ENCODE results near the gene FUZ. TPM values are rescaled to one million over a fixed set of nuclear protein-coding genes. Genes with fewer than 3 reads are reported as not detected.
A peak's percentile ranks its signal among the peaks of the same experiment; 100 is the strongest.

FUZ gene
- polyA plus RNA-seq, 1 donor from 2014 or later = 35.4 TPM

DNA sequence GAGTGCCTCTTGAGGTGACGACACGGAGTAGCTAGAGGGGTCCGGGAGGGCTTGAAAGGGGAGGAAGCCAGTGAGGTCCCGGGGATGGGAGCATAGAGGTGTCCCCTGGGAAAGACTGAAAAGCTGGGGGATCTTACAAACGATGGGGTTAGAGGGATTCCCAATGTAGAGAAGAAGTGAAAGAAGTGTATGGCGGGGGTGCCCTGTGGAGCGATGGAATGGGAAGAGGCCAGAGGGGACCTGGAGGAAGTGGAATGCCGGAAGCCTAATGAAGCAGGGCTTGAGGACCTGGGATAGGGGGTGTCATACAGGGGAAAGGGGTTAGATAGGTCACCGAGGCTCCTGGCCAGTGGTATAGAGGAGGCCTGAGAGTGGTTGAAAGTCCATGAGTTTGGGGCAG is 45.7 kb downstream of the FUZ start:
- H3K4me2 ChIP-seq (ENCODE audit: low read length) = peak overlapping the region; percentile 97
- no peaks in the 10 kb centered on the region for H3K9me3 ChIP-seq (ENCODE audit: low read length)
- no peaks in the 10 kb centered on the region for H3F3A ChIP-seq (ENCODE audit: insufficient read depth, low read length, poor library complexity, severe bottlenecking)
- H3K36me3 ChIP-seq (ENCODE audit: insufficient read depth, low read length) = no peaks in the 10 kb centered on the region
- no peaks in the 10 kb centered on the region for H3K27me3 ChIP-seq (ENCODE audit: insufficient read depth, low read depth, low read length)
- H4K20me1 ChIP-seq (ENCODE audit: insufficient read depth) = no peaks in the 10 kb centered on the region
- H3K4me3 ChIP-seq (ENCODE audit: low read length) = peak overlapping the region; percentile 92
- H3K9me2 ChIP-seq (ENCODE audit: insufficient read depth, low read length) = no peaks in the 10 kb centered on the region
- H3K9ac ChIP-seq (ENCODE audit: low read length) = peak overlapping the region; percentile 95
- peak overlapping the region; percentile 86 for H3K27ac ChIP-seq (ENCODE audit: low read length)
- peak overlapping the region; percentile 69 for H2AFZ ChIP-seq (ENCODE audit: low read depth, low read length)
- peaks cover 21% of the 10 kb centered on the region for H3K79me2 ChIP-seq (replicated peaks; ENCODE audit: insufficient read depth, low read length)
- TF ChIP-seq TAF1 (IDR thresholded peaks at IDR 0.05; ENCODE audit: low read depth) (no peak), SMC3 (conservative IDR thresholded peaks at IDR 0.05; ENCODE audit: poor library complexity) (no peak), MXI1 (conservative IDR thresholded peaks at IDR 0.05; ENCODE audit: poor library complexity, severe bottlenecking) (peak; percentile 4), RAD21 (conservative IDR thresholded peaks at IDR 0.05) (peak; percentile 10)
- TF ChIP-seq, protein P1, sequence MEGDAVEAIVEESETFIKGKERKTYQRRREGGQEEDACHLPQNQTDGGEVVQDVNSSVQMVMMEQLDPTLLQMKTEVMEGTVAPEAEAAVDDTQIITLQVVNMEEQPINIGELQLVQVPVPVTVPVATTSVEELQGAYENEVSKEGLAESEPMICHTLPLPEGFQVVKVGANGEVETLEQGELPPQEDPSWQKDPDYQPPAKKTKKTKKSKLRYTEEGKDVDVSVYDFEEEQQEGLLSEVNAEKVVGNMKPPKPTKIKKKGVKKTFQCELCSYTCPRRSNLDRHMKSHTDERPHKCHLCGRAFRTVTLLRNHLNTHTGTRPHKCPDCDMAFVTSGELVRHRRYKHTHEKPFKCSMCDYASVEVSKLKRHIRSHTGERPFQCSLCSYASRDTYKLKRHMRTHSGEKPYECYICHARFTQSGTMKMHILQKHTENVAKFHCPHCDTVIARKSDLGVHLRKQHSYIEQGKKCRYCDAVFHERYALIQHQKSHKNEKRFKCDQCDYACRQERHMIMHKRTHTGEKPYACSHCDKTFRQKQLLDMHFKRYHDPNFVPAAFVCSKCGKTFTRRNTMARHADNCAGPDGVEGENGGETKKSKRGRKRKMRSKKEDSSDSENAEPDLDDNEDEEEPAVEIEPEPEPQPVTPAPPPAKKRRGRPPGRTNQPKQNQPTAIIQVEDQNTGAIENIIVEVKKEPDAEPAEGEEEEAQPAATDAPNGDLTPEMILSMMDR (IDR thresholded peaks at IDR 0.05; ENCODE audit: poor library complexity, severe bottlenecking) = no peak

DNA sequence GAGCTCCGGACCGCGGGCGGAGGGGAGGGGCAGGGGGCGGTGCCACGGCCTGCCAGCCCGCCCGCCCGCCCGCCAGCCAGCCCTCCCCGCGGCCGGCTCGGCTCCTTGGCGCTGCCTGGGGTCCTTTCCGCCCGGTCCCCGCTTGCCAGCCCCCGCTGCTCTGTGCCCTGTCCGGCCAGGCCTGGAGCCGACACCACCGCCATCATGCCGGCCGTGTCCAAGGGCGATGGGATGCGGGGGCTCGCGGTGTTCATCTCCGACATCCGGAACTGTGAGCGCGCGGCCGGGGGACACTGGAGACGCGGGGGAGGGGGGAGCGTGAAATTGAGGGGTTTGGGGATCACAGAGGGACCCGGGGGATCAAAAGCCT is 46.2 kb downstream of the FUZ start, which contains the start of gene AP2A1:
Gene AP2A1 (plus strand): TSS at position 72 of the 370 bp plus-strand sequence. CDS start 133 bp downstream, at position 205.
- H3K9me3 ChIP-seq (ENCODE audit: low read length) = no peaks in the 10 kb centered on the region
- H3K27ac ChIP-seq (ENCODE audit: low read length) = peak within 1 kb of the TSS; percentile 86
- no peaks in the 10 kb centered on the region for H3K36me3 ChIP-seq (ENCODE audit: insufficient read depth, low read length)
- H3K9me2 ChIP-seq (ENCODE audit: insufficient read depth, low read length) = no peaks in the 10 kb centered on the region
- peak within 1 kb of the TSS; percentile 97 for H3K4me2 ChIP-seq (ENCODE audit: low read length)
- peak within 1 kb of the TSS; percentile 92 for H3K4me3 ChIP-seq (ENCODE audit: low read length)
- no peaks in the 10 kb centered on the region for H4K20me1 ChIP-seq (ENCODE audit: insufficient read depth)
- peaks cover 21% of the 10 kb centered on the region for H3K79me2 ChIP-seq (replicated peaks; ENCODE audit: insufficient read depth, low read length)
- H3F3A ChIP-seq (ENCODE audit: insufficient read depth, low read length, poor library complexity, severe bottlenecking) = no peaks in the 10 kb centered on the region
- H3K9ac ChIP-seq (ENCODE audit: low read length) = peak within 1 kb of the TSS; percentile 95
- no peaks in the 10 kb centered on the region for H3K27me3 ChIP-seq (ENCODE audit: insufficient read depth, low read depth, low read length)
- H2AFZ ChIP-seq (ENCODE audit: low read depth, low read length) = peak within 1 kb of the TSS; percentile 69
- TF ChIP-seq EP300 (conservative IDR thresholded peaks at IDR 0.05; ENCODE audit: poor library complexity, severe bottlenecking) (no peak), POLR2AphosphoS5 (IDR thresholded peaks at IDR 0.05) (peak; percentile 90), TAF1 (IDR thresholded peaks at IDR 0.05; ENCODE audit: low read depth) (peak; percentile 51), EZH2 (IDR thresholded peaks at IDR 0.05; ENCODE audit: borderline replicate concordance, insufficient read depth, low read length, poor library complexity, severe bottlenecking) (no peak), MXI1 (conservative IDR thresholded peaks at IDR 0.05; ENCODE audit: poor library complexity, severe bottlenecking) (peak; percentile 35), RAD21 (conservative IDR thresholded peaks at IDR 0.05) (no peak), SMC3 (conservative IDR thresholded peaks at IDR 0.05; ENCODE audit: poor library complexity) (no peak)
- TF ChIP-seq, protein P1 (IDR thresholded peaks at IDR 0.05; ENCODE audit: poor library complexity, severe bottlenecking) = no peak
- TF ChIP-seq, protein P2, sequence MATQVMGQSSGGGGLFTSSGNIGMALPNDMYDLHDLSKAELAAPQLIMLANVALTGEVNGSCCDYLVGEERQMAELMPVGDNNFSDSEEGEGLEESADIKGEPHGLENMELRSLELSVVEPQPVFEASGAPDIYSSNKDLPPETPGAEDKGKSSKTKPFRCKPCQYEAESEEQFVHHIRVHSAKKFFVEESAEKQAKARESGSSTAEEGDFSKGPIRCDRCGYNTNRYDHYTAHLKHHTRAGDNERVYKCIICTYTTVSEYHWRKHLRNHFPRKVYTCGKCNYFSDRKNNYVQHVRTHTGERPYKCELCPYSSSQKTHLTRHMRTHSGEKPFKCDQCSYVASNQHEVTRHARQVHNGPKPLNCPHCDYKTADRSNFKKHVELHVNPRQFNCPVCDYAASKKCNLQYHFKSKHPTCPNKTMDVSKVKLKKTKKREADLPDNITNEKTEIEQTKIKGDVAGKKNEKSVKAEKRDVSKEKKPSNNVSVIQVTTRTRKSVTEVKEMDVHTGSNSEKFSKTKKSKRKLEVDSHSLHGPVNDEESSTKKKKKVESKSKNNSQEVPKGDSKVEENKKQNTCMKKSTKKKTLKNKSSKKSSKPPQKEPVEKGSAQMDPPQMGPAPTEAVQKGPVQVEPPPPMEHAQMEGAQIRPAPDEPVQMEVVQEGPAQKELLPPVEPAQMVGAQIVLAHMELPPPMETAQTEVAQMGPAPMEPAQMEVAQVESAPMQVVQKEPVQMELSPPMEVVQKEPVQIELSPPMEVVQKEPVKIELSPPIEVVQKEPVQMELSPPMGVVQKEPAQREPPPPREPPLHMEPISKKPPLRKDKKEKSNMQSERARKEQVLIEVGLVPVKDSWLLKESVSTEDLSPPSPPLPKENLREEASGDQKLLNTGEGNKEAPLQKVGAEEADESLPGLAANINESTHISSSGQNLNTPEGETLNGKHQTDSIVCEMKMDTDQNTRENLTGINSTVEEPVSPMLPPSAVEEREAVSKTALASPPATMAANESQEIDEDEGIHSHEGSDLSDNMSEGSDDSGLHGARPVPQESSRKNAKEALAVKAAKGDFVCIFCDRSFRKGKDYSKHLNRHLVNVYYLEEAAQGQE (IDR thresholded peaks at IDR 0.05; ENCODE audit: borderline replicate concordance) = peak; percentile 74

All from neural cell (in vitro differentiated cells).